ENCODE data around the gene SLC44A2.
A peak's percentile ranks its signal among the peaks of the same experiment; 100 is the strongest.

Gene SLC44A2

GRCh38 chr19:10587022-10587838, 38.1 kb upstream of the SLC44A2 start, which contains the start of gene AP1M2:
TSS of gene AP1M2 (minus strand) at chr19:10587312. CDS start at chr19:10587231, 81 bp downstream.
- 49% methylated on average over 27 of the region's 35 CpGs for WGBS (ENCODE audit: insufficient coverage)
- Histone ChIP-seq H3K4me1 (ENCODE audit: control extremely low read depth in 1 of 4, control insufficient read depth in 4 of 4, insufficient read depth in 4 of 4, low read length in 3 of 4) (peaks cover 0 to 2% (median 1%) of the 10 kb centered on the region in 4 experiments), H3K36me3 (ENCODE audit: control insufficient read depth in 4 of 4, insufficient read depth in 4 of 4, low read length in 3 of 4) (no peaks in the 10 kb centered on the region), H3K9me3 (ENCODE audit: control extremely low read depth in 1 of 5, control insufficient read depth in 4 of 5, insufficient read depth in 2 of 5, low read depth in 1 of 5, low read length in 4 of 5) (no peaks in the 10 kb centered on the region), H3K27me3 (replicated peaks in 2 of 5; ENCODE audit: control insufficient read depth in 4 of 5, insufficient read depth in 5 of 5, low read length in 4 of 5) (peaks cover 0 to 16% (median 2%) of the 10 kb centered on the region in 5 experiments), H3K27ac (ENCODE audit: insufficient read depth in 1 of 2, low read depth in 1 of 2, low read length in 2 of 2, poor library complexity in 1 of 2, severe bottlenecking in 2 of 2) (no peak within 1 kb of the TSS), H3K4me3 (ENCODE audit: control insufficient read depth in 1 of 7, extremely low read depth in 1 of 7, insufficient read depth in 4 of 7, low read depth in 2 of 7, low read length in 6 of 7) (no peak within 1 kb of the TSS)
- CTCF ChIA-PET: interaction anchor here (12.3 kb wide), 1 partner anchor 59 kb away, joined by 313 read pairs; no protein-coding TSS in a partner anchor
- POLR2A ChIA-PET: no interaction called here
- no peak for DNase-seq

GRCh38 chr19:10587839-10588150, 37.6 kb upstream of the SLC44A2 start:
- H3K27me3 ChIP-seq (replicated peaks in 2 of 5; ENCODE audit: control insufficient read depth in 4 of 5, insufficient read depth in 5 of 5, low read length in 4 of 5): peaks cover 0 to 16% (median 2%) of the 10 kb centered on the region in 5 experiments
- H3K27ac ChIP-seq (ENCODE audit: insufficient read depth in 1 of 2, low read depth in 1 of 2, low read length in 2 of 2, poor library complexity in 1 of 2, severe bottlenecking in 2 of 2): no peak overlapping the region
- CTCF ChIA-PET: no interaction called here
- no peak overlapping the region for H3K4me3 ChIP-seq (ENCODE audit: control insufficient read depth in 1 of 7, extremely low read depth in 1 of 7, insufficient read depth in 4 of 7, low read depth in 2 of 7, low read length in 6 of 7)
- WGBS (ENCODE audit: insufficient coverage): 88% methylated on average over 2 of the region's 2 CpGs
- H3K36me3 ChIP-seq (ENCODE audit: control insufficient read depth in 4 of 4, insufficient read depth in 4 of 4, low read length in 3 of 4): no peaks in the 10 kb centered on the region
- POLR2A ChIA-PET: no interaction called here
- DNase-seq: no peak
- H3K4me1 ChIP-seq (ENCODE audit: control extremely low read depth in 1 of 4, control insufficient read depth in 4 of 4, insufficient read depth in 4 of 4, low read length in 3 of 4): peaks cover 0 to 2% (median 1%) of the 10 kb centered on the region in 4 experiments
- no peaks in the 10 kb centered on the region for H3K9me3 ChIP-seq (ENCODE audit: control extremely low read depth in 1 of 5, control insufficient read depth in 4 of 5, insufficient read depth in 2 of 5, low read depth in 1 of 5, low read length in 4 of 5)

GRCh38 chr19:10593148-10593547, 32.2 kb upstream of the SLC44A2 start:
- CTCF ChIA-PET: interaction anchor here (1.0 to 1.7 kb wide), 3 partner anchors 9 to 14 kb away, joined by 3 to 7 read pairs (median 3); no protein-coding TSS in a partner anchor
- WGBS (ENCODE audit: insufficient coverage): 96% methylated on average over 6 of the region's 7 CpGs

GRCh38 chr19:10593820-10594637, 31.3 kb upstream of the SLC44A2 start:
- 87% methylated on average over 7 of the region's 9 CpGs for WGBS (ENCODE audit: insufficient coverage)
- no peak overlapping the region for H3K4me3 ChIP-seq (ENCODE audit: control insufficient read depth in 1 of 7, extremely low read depth in 1 of 7, insufficient read depth in 4 of 7, low read depth in 2 of 7, low read length in 6 of 7)
- no peaks in the 10 kb centered on the region for H3K9me3 ChIP-seq (ENCODE audit: control extremely low read depth in 1 of 5, control insufficient read depth in 4 of 5, insufficient read depth in 2 of 5, low read depth in 1 of 5, low read length in 4 of 5)
- no peaks in the 10 kb centered on the region for H3K27me3 ChIP-seq (replicated peaks in 2 of 5; ENCODE audit: control insufficient read depth in 4 of 5, insufficient read depth in 5 of 5, low read length in 4 of 5)
- CTCF ChIA-PET: interaction anchor here (1.0 to 2.8 kb wide), 3 partner anchors 10 to 54 kb away, joined by 3 to 18 read pairs (median 4); no protein-coding TSS in a partner anchor
- no peak for DNase-seq
- POLR2A ChIA-PET: interaction anchor here (0.8 kb wide), 1 partner anchor 25 kb away, joined by 3 read pairs; no protein-coding TSS in a partner anchor
- H3K36me3 ChIP-seq (ENCODE audit: control insufficient read depth in 4 of 4, insufficient read depth in 4 of 4, low read length in 3 of 4): no peaks in the 10 kb centered on the region
- no peak overlapping the region for H3K27ac ChIP-seq (ENCODE audit: insufficient read depth in 1 of 2, low read depth in 1 of 2, low read length in 2 of 2, poor library complexity in 1 of 2, severe bottlenecking in 2 of 2)
- peaks cover 9 to 39% (median 25%) of the 10 kb centered on the region in 4 experiments for H3K4me1 ChIP-seq (ENCODE audit: control extremely low read depth in 1 of 4, control insufficient read depth in 4 of 4, insufficient read depth in 4 of 4, low read length in 3 of 4)

More at GRCh38 chr19:10593148-10593547, 32.2 kb upstream of the SLC44A2 start:
- no peak for DNase-seq
- H3K4me1 ChIP-seq (ENCODE audit: control extremely low read depth in 1 of 4, control insufficient read depth in 4 of 4, insufficient read depth in 4 of 4, low read length in 3 of 4): peaks cover 9 to 37% (median 25%) of the 10 kb centered on the region in 4 experiments
- no peaks in the 10 kb centered on the region for H3K9me3 ChIP-seq (ENCODE audit: control extremely low read depth in 1 of 5, control insufficient read depth in 4 of 5, insufficient read depth in 2 of 5, low read depth in 1 of 5, low read length in 4 of 5)
- no peak overlapping the region for H3K27ac ChIP-seq (ENCODE audit: insufficient read depth in 1 of 2, low read depth in 1 of 2, low read length in 2 of 2, poor library complexity in 1 of 2, severe bottlenecking in 2 of 2)
- H3K27me3 ChIP-seq (replicated peaks in 2 of 5; ENCODE audit: control insufficient read depth in 4 of 5, insufficient read depth in 5 of 5, low read length in 4 of 5): peaks cover 0 to 1% (median 0%) of the 10 kb centered on the region in 5 experiments
- no peaks in the 10 kb centered on the region for H3K36me3 ChIP-seq (ENCODE audit: control insufficient read depth in 4 of 4, insufficient read depth in 4 of 4, low read length in 3 of 4)
- POLR2A ChIA-PET: no interaction called here
- no peak overlapping the region for H3K4me3 ChIP-seq (ENCODE audit: control insufficient read depth in 1 of 7, extremely low read depth in 1 of 7, insufficient read depth in 4 of 7, low read depth in 2 of 7, low read length in 6 of 7)

- H3K4me1 ChIP-seq (ENCODE audit: control extremely low read depth in 1 of 4, control insufficient read depth in 4 of 4, insufficient read depth in 4 of 4, low read length in 3 of 4): peaks cover 19 to 59% (median 52%) of the 10 kb centered on the region in 4 experiments
- no peaks in the 10 kb centered on the region for H3K9me3 ChIP-seq (ENCODE audit: control extremely low read depth in 1 of 5, control insufficient read depth in 4 of 5, insufficient read depth in 2 of 5, low read depth in 1 of 5, low read length in 4 of 5)
- H3K4me3 ChIP-seq (ENCODE audit: control insufficient read depth in 1 of 7, extremely low read depth in 1 of 7, insufficient read depth in 4 of 7, low read depth in 2 of 7, low read length in 6 of 7): no peak overlapping the region
- no peaks in the 10 kb centered on the region for H3K36me3 ChIP-seq (ENCODE audit: control insufficient read depth in 4 of 4, insufficient read depth in 4 of 4, low read length in 3 of 4)
- no peaks in the 10 kb centered on the region for H3K27me3 ChIP-seq (replicated peaks in 2 of 5; ENCODE audit: control insufficient read depth in 4 of 5, insufficient read depth in 5 of 5, low read length in 4 of 5)
- DNase-seq: no peak
- CTCF ChIA-PET: interaction anchor here (0.9 to 2.2 kb wide), 5 partner anchors 16 to 45 kb away, joined by 3 to 12 read pairs (median 5); partner anchors contain the start of gene KRI1
- no peak overlapping the region for H3K27ac ChIP-seq (ENCODE audit: insufficient read depth in 1 of 2, low read depth in 1 of 2, low read length in 2 of 2, poor library complexity in 1 of 2, severe bottlenecking in 2 of 2)
- POLR2A ChIA-PET: no interaction called here
- WGBS (ENCODE audit: insufficient coverage): 90% methylated on average over 1 of the region's 5 CpGs
These were observed 25.2 kb upstream of the SLC44A2 start for GRCh38 chr19:10600149-10600548.

- ChIA-PET POLR2A (no interaction called here), CTCF (interaction anchor here (0.5 to 1.4 kb wide), 8 partner anchors 9 to 99 kb away, joined by 3 to 7 read pairs (median 4); partner anchors contain the start of gene QTRT1)
- no peaks in the 10 kb centered on the region for H3K27me3 ChIP-seq (replicated peaks in 2 of 5; ENCODE audit: control insufficient read depth in 4 of 5, insufficient read depth in 5 of 5, low read length in 4 of 5)
- H3K27ac ChIP-seq (ENCODE audit: insufficient read depth in 1 of 2, low read depth in 1 of 2, low read length in 2 of 2, poor library complexity in 1 of 2, severe bottlenecking in 2 of 2): no peak overlapping the region
- H3K36me3 ChIP-seq (ENCODE audit: control insufficient read depth in 4 of 4, insufficient read depth in 4 of 4, low read length in 3 of 4): no peaks in the 10 kb centered on the region
- H3K4me3 ChIP-seq (ENCODE audit: control insufficient read depth in 1 of 7, extremely low read depth in 1 of 7, insufficient read depth in 4 of 7, low read depth in 2 of 7, low read length in 6 of 7): peak overlapping the region in 2 of 7 experiments; percentile 11 to 25
- peaks cover 12 to 48% (median 36%) of the 10 kb centered on the region in 4 experiments for H3K4me1 ChIP-seq (ENCODE audit: control extremely low read depth in 1 of 4, control insufficient read depth in 4 of 4, insufficient read depth in 4 of 4, low read length in 3 of 4)
- WGBS (ENCODE audit: insufficient coverage): 46% methylated on average over 6 of the region's 7 CpGs
- no peaks in the 10 kb centered on the region for H3K9me3 ChIP-seq (ENCODE audit: control extremely low read depth in 1 of 5, control insufficient read depth in 4 of 5, insufficient read depth in 2 of 5, low read depth in 1 of 5, low read length in 4 of 5)
- DNase-seq: no peak
These were observed 23.4 kb upstream of the SLC44A2 start for GRCh38 chr19:10601999-10602329.

Data from common myeloid progenitor, CD34-positive (primary cell).